OCI-LY7 (cell line): ENCODE results near the gene SRCIN1.

Experiments
- EZH2phosphoT487 ChIP-seq: fragments of 200-600 bp; sonication (generic); IDR thresholded peaks from 2 replicates; pipeline ENCODE4 v1.6.1; 2018; ENCODE audit warnings: low read depth, borderline replicate concordance, mild to moderate bottlenecking, mixed run types, antibody characterized with exemption, low read length, moderate library complexity, mixed read lengths
- TF ChIP-seq, protein P1 (sequence below): fragments of 200-600 bp; sonication (generic); conservative IDR thresholded peaks from 2 replicates; pipeline ENCODE4 v1.5.1; 2014; ENCODE audit warnings: mild to moderate bottlenecking, antibody characterized with exemption, low read length, moderate library complexity, mixed read lengths

DNA sequence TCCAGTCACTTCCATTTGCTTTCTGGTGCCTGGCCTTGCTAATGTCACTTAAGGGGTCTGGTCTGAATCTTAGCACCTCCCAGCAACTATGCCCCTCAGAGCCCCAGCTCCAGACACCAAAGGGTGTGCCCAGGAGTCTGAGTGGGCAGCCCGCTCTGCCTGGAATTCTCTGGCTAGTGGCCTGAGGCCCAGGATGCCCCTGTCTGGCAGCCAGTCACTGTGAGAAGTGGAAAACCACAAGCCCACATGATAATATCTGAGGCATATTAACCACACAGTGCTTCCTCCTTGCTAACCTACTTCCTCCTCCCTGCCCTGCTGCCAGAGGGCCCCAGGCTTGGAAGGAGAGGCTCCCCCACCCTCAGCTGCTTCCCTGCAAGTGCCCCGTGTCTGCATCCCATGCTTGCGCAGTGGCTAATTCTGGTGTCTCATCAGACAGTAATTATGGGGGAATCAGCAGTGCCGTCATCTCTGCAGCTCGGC, 14.0 kb downstream of the SRCIN1 start:
- TF ChIP-seq, protein P1, sequence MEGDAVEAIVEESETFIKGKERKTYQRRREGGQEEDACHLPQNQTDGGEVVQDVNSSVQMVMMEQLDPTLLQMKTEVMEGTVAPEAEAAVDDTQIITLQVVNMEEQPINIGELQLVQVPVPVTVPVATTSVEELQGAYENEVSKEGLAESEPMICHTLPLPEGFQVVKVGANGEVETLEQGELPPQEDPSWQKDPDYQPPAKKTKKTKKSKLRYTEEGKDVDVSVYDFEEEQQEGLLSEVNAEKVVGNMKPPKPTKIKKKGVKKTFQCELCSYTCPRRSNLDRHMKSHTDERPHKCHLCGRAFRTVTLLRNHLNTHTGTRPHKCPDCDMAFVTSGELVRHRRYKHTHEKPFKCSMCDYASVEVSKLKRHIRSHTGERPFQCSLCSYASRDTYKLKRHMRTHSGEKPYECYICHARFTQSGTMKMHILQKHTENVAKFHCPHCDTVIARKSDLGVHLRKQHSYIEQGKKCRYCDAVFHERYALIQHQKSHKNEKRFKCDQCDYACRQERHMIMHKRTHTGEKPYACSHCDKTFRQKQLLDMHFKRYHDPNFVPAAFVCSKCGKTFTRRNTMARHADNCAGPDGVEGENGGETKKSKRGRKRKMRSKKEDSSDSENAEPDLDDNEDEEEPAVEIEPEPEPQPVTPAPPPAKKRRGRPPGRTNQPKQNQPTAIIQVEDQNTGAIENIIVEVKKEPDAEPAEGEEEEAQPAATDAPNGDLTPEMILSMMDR: no peak
- TF ChIP-seq EZH2phosphoT487: no peak
